Ramos (cell line): ENCODE measurements around the gene ITGB5.

Experiments
- in situ Hi-C: fragments of 300-500 bp; cut with MboI; formaldehyde crosslinking; loops from one replicate; pipeline ENCODE4 v1.14.3; 2022; ENCODE audit warnings: low sequenced_read_pairs; ENCODE audit not compliant: unreplicated experiment

Gene ITGB5

GRCh38 chr3:124887177-124887931 is at the start of gene ITGB5:
TSS of gene ITGB5 (minus strand) at chr3:124887365. CDS start at chr3:124887000, 365 bp downstream.
- in situ Hi-C loops = no loop called here

GRCh38 chr3:124935794-124936542 is 48.8 kb upstream of the ITGB5 start:
- in situ Hi-C loops = loop anchor here (25.0 kb wide), 1 partner anchor 501 kb away; no protein-coding TSS in a partner anchor

DNA sequence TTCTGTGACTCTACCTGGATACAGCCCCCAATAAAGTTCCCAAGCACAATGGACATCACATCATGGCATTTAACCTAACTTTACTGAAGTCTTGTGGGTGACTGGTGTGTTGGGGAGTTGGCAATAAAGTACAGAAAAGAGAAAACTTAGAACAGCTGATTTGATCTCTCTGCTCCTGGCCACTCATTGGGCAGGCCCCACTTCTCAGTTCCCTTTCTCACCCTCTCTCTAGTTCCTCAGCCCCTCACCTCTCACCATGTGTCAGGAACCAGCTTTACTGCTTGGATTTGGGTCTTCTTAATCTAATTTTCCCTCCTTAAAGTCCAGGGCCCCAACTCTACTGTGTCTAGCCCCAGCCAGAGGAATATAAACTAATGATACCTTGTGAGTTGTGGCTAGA is 48.1 kb upstream of the ITGB5 start:
- in situ Hi-C loops = loop anchor here (25.0 kb wide), 1 partner anchor 502 kb away; no protein-coding TSS in a partner anchor

GRCh38 chr3:124934577-124934976 is 47.4 kb upstream of the ITGB5 start, which contains the start of gene MUC13:
TSS of gene MUC13 (minus strand) at chr3:124934751. CDS start at chr3:124934712, 39 bp downstream.
- in situ Hi-C loops = loop anchor here (25.0 kb wide), 1 partner anchor 503 kb away; no protein-coding TSS in a partner anchor

- in situ Hi-C loops = loop anchor here (25.0 kb wide), 1 partner anchor 509 kb away; no protein-coding TSS in a partner anchor
Measured at GRCh38 chr3:124928333-124929202, 41.4 kb upstream of the ITGB5 start.

GRCh38 chr3:124927574-124928045 is 40.4 kb upstream of the ITGB5 start:
- in situ Hi-C loops = loop anchor here (25.0 kb wide), 1 partner anchor 510 kb away; no protein-coding TSS in a partner anchor

- in situ Hi-C loops = loop anchor here (25.0 kb wide), 1 partner anchor 511 kb away; no protein-coding TSS in a partner anchor
Measured at GRCh38 chr3:124926426-124927101, 39.4 kb upstream of the ITGB5 start.

- in situ Hi-C loops = loop anchor here (25.0 kb wide), 1 partner anchor 513 kb away; no protein-coding TSS in a partner anchor
Measured at GRCh38 chr3:124924741-124925140, 37.6 kb upstream of the ITGB5 start.

- in situ Hi-C loops = no loop called here
Measured at GRCh38 chr3:124923833-124924232, 36.7 kb upstream of the ITGB5 start.

GRCh38 chr3:124920718-124921117 is 33.6 kb upstream of the ITGB5 start:
- in situ Hi-C loops = no loop called here

- in situ Hi-C loops = no loop called here
Measured at GRCh38 chr3:124919756-124920155, 32.6 kb upstream of the ITGB5 start.

DNA sequence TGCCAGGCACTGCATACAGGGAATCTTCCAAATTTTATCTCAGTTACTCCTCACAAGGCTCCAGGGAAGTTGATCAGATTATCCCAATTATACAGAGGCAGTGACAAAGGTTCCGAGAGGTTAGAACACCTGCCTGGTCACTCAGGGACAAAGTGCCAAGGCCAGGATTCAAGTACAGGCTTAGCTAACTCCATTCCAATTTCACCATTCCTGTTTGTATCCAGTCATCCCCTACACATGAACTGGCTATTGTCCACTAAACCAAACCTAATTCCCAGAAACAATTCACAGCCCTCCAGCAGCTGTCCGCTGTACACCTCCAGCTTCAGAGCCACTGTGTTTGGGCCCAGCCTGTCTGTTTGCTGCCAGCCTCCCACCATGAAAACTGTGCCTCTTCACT is 31.4 kb upstream of the ITGB5 start:
- in situ Hi-C loops = no loop called here

DNA sequence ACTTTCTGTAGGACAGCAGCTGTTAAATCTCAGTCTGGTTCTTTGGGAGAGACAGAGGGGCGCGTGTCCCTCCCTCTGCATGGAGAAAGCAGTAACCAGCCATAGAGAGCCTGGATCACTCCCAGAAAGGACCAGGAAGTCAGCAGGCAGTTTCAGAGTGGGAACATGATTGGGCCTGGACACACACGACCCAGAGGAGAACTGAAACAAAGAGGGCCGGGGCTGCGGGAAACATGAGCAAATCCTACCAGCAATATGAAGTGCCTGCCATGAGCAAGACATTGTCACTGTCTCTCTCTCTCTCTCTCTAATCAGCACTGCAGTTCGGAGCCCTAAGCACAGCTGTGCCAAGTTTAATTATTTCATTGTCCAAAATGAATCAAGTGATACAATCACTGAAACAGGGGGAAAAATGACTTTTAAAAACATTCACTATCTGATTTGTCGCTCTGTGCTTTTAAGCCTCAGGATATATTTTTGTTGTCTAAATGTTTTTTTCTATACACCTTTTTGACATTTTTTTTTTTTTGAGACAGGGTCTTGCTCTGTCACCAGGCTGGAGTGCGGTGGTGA is 29.8 kb upstream of the ITGB5 start:
- in situ Hi-C loops = no loop called here

DNA sequence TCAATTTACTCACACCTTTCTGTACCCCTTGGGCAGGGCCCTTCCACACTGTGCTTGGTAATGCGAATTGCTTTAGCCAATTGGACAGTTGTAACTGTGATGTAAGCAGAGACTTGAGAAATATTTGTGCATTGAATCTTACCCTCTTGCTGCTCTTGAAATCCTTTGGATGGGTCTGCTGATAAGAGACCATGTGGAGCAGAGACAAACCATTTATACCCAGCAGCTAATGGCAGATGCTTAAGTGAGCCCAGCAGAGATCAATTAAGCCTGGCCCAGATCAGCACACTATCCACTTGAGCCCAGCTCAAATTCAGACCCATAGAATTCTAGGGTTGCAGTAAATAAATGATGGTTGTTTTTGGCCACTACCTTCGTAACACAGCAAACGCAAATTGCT is 28.1 kb upstream of the ITGB5 start:
- in situ Hi-C loops = no loop called here

GRCh38 chr3:124907957-124908356 is 20.8 kb upstream of the ITGB5 start:
- in situ Hi-C loops = no loop called here

- in situ Hi-C loops = loop anchor here (5.0 kb wide), 1 partner anchor 143 kb away; no protein-coding TSS in a partner anchor
Measured at GRCh38 chr3:124904835-124905492, 17.8 kb upstream of the ITGB5 start.

- in situ Hi-C loops = loop anchor here (5.0 kb wide), 1 partner anchor 142 kb away; no protein-coding TSS in a partner anchor
Measured at GRCh38 chr3:124903896-124904834, 17.0 kb upstream of the ITGB5 start.
